CD4-positive, alpha-beta T cell (primary cell): ENCODE results near the gene SLC5A5. TPM values are rescaled to one million over a fixed set of nuclear protein-coding genes. Genes with fewer than 3 reads are reported as not detected.

Experiments used
- ATAC-seq: fragments of 200-7000 bp; cut with Tn5 transposase; one replicate; pipeline ENCODE4 v1.10.0; 2022; ENCODE audit warnings: mild to moderate bottlenecking; ENCODE audit not compliant: poor library complexity
- CTCF ChIA-PET: fragments of 350-600 bp; sonication (Branson Sonifier 250); formaldehyde crosslinking; loops from one replicate; lab custom pipeline; 2021; ENCODE audit warnings: antibody characterized with exemption, inconsistent platforms; lab: Charles Lee
- POLR2A ChIA-PET: fragments of 350-600 bp; sonication (Branson Sonifier 250); formaldehyde crosslinking; loops from one replicate; lab custom pipeline; 2021; ENCODE audit warnings: antibody characterized with exemption, inconsistent platforms; lab: Charles Lee
- DNase-seq, 14 experiments: peaks; one replicate each; pipeline ENCODE4 v3.0.0-alpha.2; 2013 to 2020; ENCODE audit warnings: mixed read lengths in 2 of 14
- H3K27ac ChIP-seq, 2 donors: one replicate each; pipeline versions ENCODE4 v1.5.1 to v1.7.0; 2013; ENCODE audit warnings: low read length in 2 of 2, low read depth in 1 of 2, mild to moderate bottlenecking in 1 of 2
- H3K27me3 ChIP-seq, 2 experiments: 1 replicate in 1 of 2; 2 replicates in 1 of 2; pipeline versions ENCODE4 v1.6.1 to v1.7.0; 2013; ENCODE audit warnings: low read length in 2 of 2, control low read depth in 1 of 2, mild to moderate bottlenecking in 1 of 2, moderate library complexity in 1 of 2; ENCODE audit not compliant: insufficient read depth in 2 of 2, control insufficient read depth in 1 of 2
- H3K36me3 ChIP-seq: one replicate; pipeline ENCODE4 v1.6.1; 2013; ENCODE audit warnings: low read length, control low read depth; ENCODE audit not compliant: insufficient read depth
- H3K4me1 ChIP-seq: one replicate; pipeline ENCODE4 v1.6.1; 2013; ENCODE audit warnings: low read length, control low read depth; ENCODE audit not compliant: insufficient read depth
- H3K4me3 ChIP-seq: one replicate; pipeline ENCODE4 v1.5.1; 2013; ENCODE audit warnings: mild to moderate bottlenecking, low read length, moderate library complexity
- H3K9me3 ChIP-seq, 2 experiments: 1 replicate in 1 of 2; 2 replicates in 1 of 2; pipeline versions ENCODE4 v1.6.1 to v1.7.0; 2013; ENCODE audit warnings: low read length in 2 of 2, mild to moderate bottlenecking in 2 of 2, control low read depth in 1 of 2, moderate library complexity in 1 of 2; ENCODE audit not compliant: control insufficient read depth in 1 of 2, insufficient read depth in 1 of 2
- H3K27ac Mint-ChIP-seq: one replicate; pipeline ENCODE4 v1.8.0; 2020; ENCODE audit warnings: mixed read lengths
- H3K27me3 Mint-ChIP-seq: one replicate; pipeline ENCODE4 v1.8.0; 2021; ENCODE audit warnings: mixed read lengths
- H3K36me3 Mint-ChIP-seq: one replicate; pipeline ENCODE4 v1.8.0; 2021; ENCODE audit warnings: low read depth, mixed read lengths
- H3K4me1 Mint-ChIP-seq: one replicate; pipeline ENCODE4 v1.8.0; 2021; ENCODE audit warnings: low read depth, mixed read lengths
- H3K4me3 Mint-ChIP-seq: one replicate; pipeline ENCODE4 v1.8.0; 2020; ENCODE audit warnings: mild to moderate bottlenecking, mixed read lengths
- H3K9me3 Mint-ChIP-seq: one replicate; pipeline ENCODE4 v1.8.0; 2020; ENCODE audit warnings: mixed read lengths
- intact Hi-C, 2 experiments: fragments of 100-400 bp; cut with DNase I in 1 of 2; cut with micrococcal nuclease in 1 of 2; formaldehyde crosslinking; loops; one replicate each; pipeline versions ENCODE4 v1.15.1 to v1.9.0; 2023 to 2025; cut with DNase I, micrococcal nuclease
- polyA plus RNA-seq, 2 donors: library from polyadenylated mRNA; unstranded; fragments of 120-200 nt; gene quantifications; one replicate each; pipeline ENCODE4 v1.2.1, GENCODE V29; 2013
- total RNA-seq, 174 experiments: library from RNA in 2 of 174; stranded (reverse) in 2 of 174; gene quantifications; one replicate each; pipeline ENCODE4 v1.2.3 and lab custom pipeline; 2021 to 2026
- TF ChIP-seq, protein P1 (sequence below): fragments of 200-600 bp; IDR thresholded peaks from one replicate; pipeline ENCODE4 v1.8.0; 2022; ENCODE audit warnings: antibody characterized with exemption, mild to moderate bottlenecking

Gene SLC5A5
- total RNA-seq (1 to 10 TPM; 1.6 TPM), total RNA-seq (lab: John Stamatoyannopoulos, UW) (0.89 to 10.3 (median 3.3) reads per million in 172 experiments)
- 1.5 TPM for polyA plus RNA-seq (2013, experiment 1 of 2)
- 1.7 TPM for polyA plus RNA-seq (2013, experiment 2 of 2)

DNA sequence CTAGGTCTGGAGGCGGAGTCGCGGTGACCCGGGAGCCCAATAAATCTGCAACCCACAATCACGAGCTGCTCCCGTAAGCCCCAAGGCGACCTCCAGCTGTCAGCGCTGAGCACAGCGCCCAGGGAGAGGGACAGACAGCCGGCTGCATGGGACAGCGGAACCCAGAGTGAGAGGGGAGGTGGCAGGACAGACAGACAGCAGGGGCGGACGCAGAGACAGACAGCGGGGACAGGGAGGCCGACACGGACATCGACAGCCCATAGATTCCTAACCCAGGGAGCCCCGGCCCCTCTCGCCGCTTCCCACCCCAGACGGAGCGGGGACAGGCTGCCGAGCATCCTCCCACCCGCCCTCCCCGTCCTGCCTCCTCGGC is at the start of gene SLC5A5:
TSS of gene SLC5A5 (plus strand) at position 68 of the 373 bp plus-strand sequence. CDS start 375 bp downstream, outside the sequence.
- intact Hi-C loops = loop anchor here (1.0 to 2.0 kb wide), 2 partner anchors 10 to 61 kb away; partner anchors contain the start of gene CCDC124 (in 1 of the 2)
- Mint-ChIP-seq H3K4me3 (peak within 1 kb of the TSS; percentile 91), H3K36me3 (no peaks in the 10 kb centered on the region), H3K9me3 (no peaks in the 10 kb centered on the region), H3K27ac (peak within 1 kb of the TSS; percentile 34), H3K4me1 (peaks cover 19% of the 10 kb centered on the region), H3K27me3 (no peaks in the 10 kb centered on the region)
- ChIA-PET CTCF (interaction anchor here (0.6 to 4.2 kb wide), 5 partner anchors 13 to 1720 kb away, joined by 4 to 28 read pairs (median 4); partner anchors contain the start of genes CCDC124 and RPL18A), POLR2A (interaction anchor here (0.7 to 4.3 kb wide), 5 partner anchors 12 to 129 kb away, joined by 3 to 57 read pairs (median 8); partner anchors contain the start of genes CCDC124, JAK3 and RPL18A)
- H3K9me3 ChIP-seq = no peaks in the 10 kb centered on the region
- peak in 5 of 14 experiments; percentile 20 to 55 (median 42) for DNase-seq
- peaks cover 35% of the 10 kb centered on the region for H3K4me1 ChIP-seq
- no peaks in the 10 kb centered on the region for H3K27me3 ChIP-seq
- no peak for ATAC-seq
- TF ChIP-seq, protein P1, sequence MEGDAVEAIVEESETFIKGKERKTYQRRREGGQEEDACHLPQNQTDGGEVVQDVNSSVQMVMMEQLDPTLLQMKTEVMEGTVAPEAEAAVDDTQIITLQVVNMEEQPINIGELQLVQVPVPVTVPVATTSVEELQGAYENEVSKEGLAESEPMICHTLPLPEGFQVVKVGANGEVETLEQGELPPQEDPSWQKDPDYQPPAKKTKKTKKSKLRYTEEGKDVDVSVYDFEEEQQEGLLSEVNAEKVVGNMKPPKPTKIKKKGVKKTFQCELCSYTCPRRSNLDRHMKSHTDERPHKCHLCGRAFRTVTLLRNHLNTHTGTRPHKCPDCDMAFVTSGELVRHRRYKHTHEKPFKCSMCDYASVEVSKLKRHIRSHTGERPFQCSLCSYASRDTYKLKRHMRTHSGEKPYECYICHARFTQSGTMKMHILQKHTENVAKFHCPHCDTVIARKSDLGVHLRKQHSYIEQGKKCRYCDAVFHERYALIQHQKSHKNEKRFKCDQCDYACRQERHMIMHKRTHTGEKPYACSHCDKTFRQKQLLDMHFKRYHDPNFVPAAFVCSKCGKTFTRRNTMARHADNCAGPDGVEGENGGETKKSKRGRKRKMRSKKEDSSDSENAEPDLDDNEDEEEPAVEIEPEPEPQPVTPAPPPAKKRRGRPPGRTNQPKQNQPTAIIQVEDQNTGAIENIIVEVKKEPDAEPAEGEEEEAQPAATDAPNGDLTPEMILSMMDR = no peak
- H3K27ac ChIP-seq = peak within 1 kb of the TSS in 1 of 2 donors; percentile 25
- no peaks in the 10 kb centered on the region for H3K36me3 ChIP-seq
- H3K4me3 ChIP-seq = peak within 1 kb of the TSS; percentile 58

DNA sequence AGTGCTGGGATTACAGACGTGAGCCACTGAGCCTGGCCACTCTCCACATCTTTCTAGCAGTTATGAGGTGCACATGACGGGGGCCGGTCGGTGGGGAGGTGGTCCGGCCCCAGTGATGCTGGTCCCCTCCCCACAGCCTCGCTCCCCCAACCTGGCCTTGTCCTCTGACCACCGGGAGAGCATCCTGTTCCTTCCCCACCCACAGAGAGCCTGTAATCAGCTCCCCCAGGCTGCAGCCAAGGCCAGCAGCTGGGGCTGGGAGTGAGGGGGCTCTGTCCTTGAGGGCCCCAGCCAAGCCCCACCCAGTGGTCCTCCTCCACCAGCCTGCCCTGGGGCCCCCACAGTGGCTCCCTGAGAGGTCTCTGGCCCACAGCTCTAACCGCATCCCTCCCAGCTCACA is 47.4 kb upstream of the SLC5A5 start:
- no peak overlapping the region for H3K4me3 ChIP-seq
- intact Hi-C loops = no loop called here
- H3K27me3 Mint-ChIP-seq = no peaks in the 10 kb centered on the region
- peak overlapping the region; percentile 17 for H3K27ac Mint-ChIP-seq
- DNase-seq (no peak), ATAC-seq (no peak)
- ChIA-PET POLR2A (interaction anchor here (0.7 to 1.2 kb wide), 3 partner anchors 21 to 27 kb away, joined by 3 to 4 read pairs (median 4); partner anchors contain the start of gene JAK3), CTCF (no interaction called here)
- H3K9me3 ChIP-seq = no peaks in the 10 kb centered on the region
- TF ChIP-seq, protein P1 = no peak
- no peak overlapping the region for H3K27ac ChIP-seq
- no peaks in the 10 kb centered on the region for H3K4me1 ChIP-seq
- H3K36me3 ChIP-seq = peaks cover 39% of the 10 kb centered on the region
- no peaks in the 10 kb centered on the region for H3K27me3 ChIP-seq
- peaks cover 3% of the 10 kb centered on the region for H3K4me1 Mint-ChIP-seq
- no peaks in the 10 kb centered on the region for H3K9me3 Mint-ChIP-seq
- peaks cover 50% of the 10 kb centered on the region for H3K36me3 Mint-ChIP-seq
- no peak overlapping the region for H3K4me3 Mint-ChIP-seq

DNA sequence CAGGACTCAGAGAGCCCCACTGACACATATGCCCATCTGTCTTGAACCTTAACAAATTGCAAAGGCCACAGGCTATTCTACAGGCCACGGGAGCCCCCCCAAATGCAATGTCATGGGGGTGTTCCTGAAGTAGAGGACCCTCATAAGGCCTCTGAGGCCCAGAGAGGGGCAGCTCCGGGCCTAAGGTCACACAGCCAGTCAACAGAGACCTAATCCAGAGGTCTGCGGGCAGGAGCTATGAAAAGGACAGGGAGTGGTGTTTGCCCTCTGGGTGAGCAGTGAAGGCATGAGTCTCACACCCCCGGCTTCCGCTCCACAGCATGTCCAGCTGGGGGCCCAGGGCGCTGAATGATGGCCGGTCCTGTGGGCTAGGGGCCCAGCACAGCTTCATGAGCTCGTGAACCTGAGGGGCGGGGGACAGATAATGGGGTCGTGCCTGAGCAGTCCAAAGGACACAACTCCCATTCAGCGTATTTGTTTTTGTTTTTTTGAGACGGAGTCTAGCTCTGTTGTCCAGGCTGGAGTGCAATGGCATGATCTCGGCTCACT is 45.2 kb upstream of the SLC5A5 start:
- no peak overlapping the region for H3K27ac ChIP-seq
- no peaks in the 10 kb centered on the region for H3K27me3 ChIP-seq
- ChIA-PET POLR2A (no interaction called here), CTCF (no interaction called here)
- peaks cover 0 to 6% of the 10 kb centered on the region in 2 experiments for H3K9me3 ChIP-seq
- peaks cover 59% of the 10 kb centered on the region for H3K36me3 ChIP-seq
- no peak overlapping the region for H3K27ac Mint-ChIP-seq
- intact Hi-C loops = no loop called here
- H3K4me1 Mint-ChIP-seq = peaks cover 7% of the 10 kb centered on the region
- H3K4me1 ChIP-seq = no peaks in the 10 kb centered on the region
- no peak overlapping the region for H3K4me3 ChIP-seq
- H3K36me3 Mint-ChIP-seq = peaks cover 73% of the 10 kb centered on the region
- no peak for ATAC-seq
- TF ChIP-seq, protein P1 = no peak
- H3K9me3 Mint-ChIP-seq = no peaks in the 10 kb centered on the region
- no peaks in the 10 kb centered on the region for H3K27me3 Mint-ChIP-seq
- no peak overlapping the region for H3K4me3 Mint-ChIP-seq
- DNase-seq = no peak
